ENCODE data around the gene VTI1A. TPM values are rescaled to one million over a fixed set of nuclear protein-coding genes. Genes with fewer than 3 reads are reported as not detected.

Gene VTI1A
- total RNA-seq, 6 experiments from 2014 or later: 23.6 to 27.9 (median 24.9) TPM

GRCh38 chr10:112687647-112688046 is 240.6 kb downstream of the VTI1A start:
- no peaks in the 10 kb centered on the region for H3K27me3 Mint-ChIP-seq (ENCODE audit: insufficient read depth)
- no peak overlapping the region for H3K4me3 Mint-ChIP-seq
- H3K4me1 Mint-ChIP-seq (ENCODE audit: low read depth): 0 out of 2 replicates have a peak, but pooled peaks cover 5% of the 10 kb centered on the region
- H3K27ac Mint-ChIP-seq: no peak overlapping the region
- TF ChIP-seq CTCF (IDR thresholded peaks at IDR 0.05): no peak
- DNase-seq: peak; percentile 19
- no peaks in the 10 kb centered on the region for H3K9me3 Mint-ChIP-seq
- H3K36me3 Mint-ChIP-seq (ENCODE audit: low read depth): no peaks in the 10 kb centered on the region

GRCh38 chr10:112689327-112690072 is 242.5 kb downstream of the VTI1A start:
- Mint-ChIP-seq H3K27ac (no peak overlapping the region), H3K4me3 (no peak overlapping the region), H3K4me1 (ENCODE audit: low read depth) (0 out of 2 replicates have a peak, but pooled peaks cover 5% of the 10 kb centered on the region), H3K9me3 (no peaks in the 10 kb centered on the region), H3K36me3 (ENCODE audit: low read depth) (no peaks in the 10 kb centered on the region), H3K27me3 (ENCODE audit: insufficient read depth) (no peaks in the 10 kb centered on the region)
- peak; percentile 55; the same call in 1 of the 2 replicates for TF ChIP-seq CTCF (IDR thresholded peaks at IDR 0.05)
- no peak for DNase-seq

- H3K4me1 Mint-ChIP-seq (ENCODE audit: low read depth): no peaks in the 10 kb centered on the region
- DNase-seq: no peak
- no peaks in the 10 kb centered on the region for H3K9me3 Mint-ChIP-seq
- H3K4me3 Mint-ChIP-seq: no peak overlapping the region
- no peak for TF ChIP-seq CTCF (IDR thresholded peaks at IDR 0.05)
- no peaks in the 10 kb centered on the region for H3K27me3 Mint-ChIP-seq (ENCODE audit: insufficient read depth)
- no peak overlapping the region for H3K27ac Mint-ChIP-seq
- H3K36me3 Mint-ChIP-seq (ENCODE audit: low read depth): no peaks in the 10 kb centered on the region
These were observed 248.5 kb downstream of the VTI1A start for GRCh38 chr10:112695539-112695938.

- no peak overlapping the region for H3K27ac Mint-ChIP-seq
- no peaks in the 10 kb centered on the region for H3K27me3 Mint-ChIP-seq (ENCODE audit: insufficient read depth)
- H3K9me3 Mint-ChIP-seq: no peaks in the 10 kb centered on the region
- no peaks in the 10 kb centered on the region for H3K4me1 Mint-ChIP-seq (ENCODE audit: low read depth)
- DNase-seq: no peak
- no peak for TF ChIP-seq CTCF (IDR thresholded peaks at IDR 0.05)
- H3K4me3 Mint-ChIP-seq: no peak overlapping the region
- no peaks in the 10 kb centered on the region for H3K36me3 Mint-ChIP-seq (ENCODE audit: low read depth)
These were observed 249.6 kb downstream of the VTI1A start for GRCh38 chr10:112696592-112696991.

- no peak overlapping the region for H3K27ac Mint-ChIP-seq
- H3K4me1 Mint-ChIP-seq (ENCODE audit: low read depth): no peaks in the 10 kb centered on the region
- no peaks in the 10 kb centered on the region for H3K27me3 Mint-ChIP-seq (ENCODE audit: insufficient read depth)
- no peaks in the 10 kb centered on the region for H3K9me3 Mint-ChIP-seq
- H3K36me3 Mint-ChIP-seq (ENCODE audit: low read depth): 0 out of 2 replicates have a peak, but pooled peaks cover 4% of the 10 kb centered on the region
- H3K4me3 Mint-ChIP-seq: no peak overlapping the region
- TF ChIP-seq CTCF (IDR thresholded peaks at IDR 0.05): no peak
- no peak for DNase-seq
These were observed 251.3 kb downstream of the VTI1A start for GRCh38 chr10:112698133-112698817.
